Lower leg skin (tissue), 4 donors: ENCODE results near the gene AGMO. TPM values are rescaled to one million over a fixed set of nuclear protein-coding genes. Genes with fewer than 3 reads are reported as not detected.

Experiments used
- DNase-seq, 2 donors: peaks; one replicate each; pipeline ENCODE4 v3.0.0-alpha.2; 2019; ENCODE audit warnings: low spot score in 2 of 2
- H3K4me3 ChIP-seq: fragments of 200-600 bp; sonication (generic); 2 replicates; pipeline ENCODE4 v1.5.1; 2017; ENCODE audit warnings: mild to moderate bottlenecking, low read depth; ENCODE audit not compliant: poor library complexity, severe bottlenecking
- POLR2A ChIP-seq, 2 donors: fragments of 450-650 bp; IDR thresholded peaks; one replicate each; pipeline ENCODE4 v1.6.1; 2016 to 2017; ENCODE audit warnings: antibody characterized with exemption in 2 of 2, mild to moderate bottlenecking in 1 of 2, moderate library complexity in 1 of 2
- WGBS, 2 donors: methylation state at CpG; one replicate each; pipeline ENCODE4 v1.1.5; 2018; 5-methylcytosine and 5-hydroxymethylcytosine counted together
- intact Hi-C: fragments of 100-400 bp; cut with DNase I; formaldehyde crosslinking; loops from one replicate; pipeline ENCODE4 v1.15.0; 2023; ENCODE audit warnings: low total_unique reads
- total RNA-seq, 4 donors: library from RNA; depleted of rRNA; stranded (reverse); fragments of >200 nt; gene quantifications; one replicate each; pipeline ENCODE4 v1.1.0, GENCODE V29; 2016
- TF ChIP-seq, protein P1 (sequence below), 3 donors: fragments of 450-650 bp; IDR thresholded peaks; one replicate each; pipeline ENCODE4 v1.5.1; 2016; ENCODE audit warnings: antibody characterized with exemption in 3 of 3, mild to moderate bottlenecking in 3 of 3, moderate library complexity in 2 of 3

AGMO gene
- total RNA-seq, 4 donors from 2014 or later: 0.15 to 0.58 (median 0.22) TPM; not detected in 1

DNA sequence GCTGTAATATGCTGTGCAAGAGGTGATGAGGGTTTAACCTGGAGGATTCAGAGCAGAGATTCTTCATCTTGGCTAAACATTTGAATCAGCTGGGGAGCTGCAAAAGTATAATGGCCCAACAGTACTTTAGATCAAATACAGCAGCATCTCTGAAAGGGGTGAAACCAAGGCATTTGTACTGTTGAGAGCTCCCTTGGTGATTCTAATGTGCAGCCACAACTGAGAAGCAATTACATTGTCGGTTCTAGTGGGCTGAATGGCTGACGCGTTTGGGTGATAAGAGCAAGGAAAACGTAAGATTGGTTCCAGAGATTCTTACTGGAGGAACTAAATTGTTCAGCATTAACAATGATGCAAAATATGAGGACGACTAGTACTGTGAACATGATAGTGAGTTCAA, 269.7 kb downstream of the AGMO start:
- no peak for DNase-seq
- TF ChIP-seq POLR2A (IDR thresholded peaks at IDR 0.05): no peak
- TF ChIP-seq, protein P1, sequence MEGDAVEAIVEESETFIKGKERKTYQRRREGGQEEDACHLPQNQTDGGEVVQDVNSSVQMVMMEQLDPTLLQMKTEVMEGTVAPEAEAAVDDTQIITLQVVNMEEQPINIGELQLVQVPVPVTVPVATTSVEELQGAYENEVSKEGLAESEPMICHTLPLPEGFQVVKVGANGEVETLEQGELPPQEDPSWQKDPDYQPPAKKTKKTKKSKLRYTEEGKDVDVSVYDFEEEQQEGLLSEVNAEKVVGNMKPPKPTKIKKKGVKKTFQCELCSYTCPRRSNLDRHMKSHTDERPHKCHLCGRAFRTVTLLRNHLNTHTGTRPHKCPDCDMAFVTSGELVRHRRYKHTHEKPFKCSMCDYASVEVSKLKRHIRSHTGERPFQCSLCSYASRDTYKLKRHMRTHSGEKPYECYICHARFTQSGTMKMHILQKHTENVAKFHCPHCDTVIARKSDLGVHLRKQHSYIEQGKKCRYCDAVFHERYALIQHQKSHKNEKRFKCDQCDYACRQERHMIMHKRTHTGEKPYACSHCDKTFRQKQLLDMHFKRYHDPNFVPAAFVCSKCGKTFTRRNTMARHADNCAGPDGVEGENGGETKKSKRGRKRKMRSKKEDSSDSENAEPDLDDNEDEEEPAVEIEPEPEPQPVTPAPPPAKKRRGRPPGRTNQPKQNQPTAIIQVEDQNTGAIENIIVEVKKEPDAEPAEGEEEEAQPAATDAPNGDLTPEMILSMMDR (IDR thresholded peaks at IDR 0.05): no peak
- intact Hi-C loops: no loop called here
- no peak overlapping the region for H3K4me3 ChIP-seq
- WGBS, 2 donors: 82 to 84% methylated on average over 5 of the region's 5 CpGs

DNA sequence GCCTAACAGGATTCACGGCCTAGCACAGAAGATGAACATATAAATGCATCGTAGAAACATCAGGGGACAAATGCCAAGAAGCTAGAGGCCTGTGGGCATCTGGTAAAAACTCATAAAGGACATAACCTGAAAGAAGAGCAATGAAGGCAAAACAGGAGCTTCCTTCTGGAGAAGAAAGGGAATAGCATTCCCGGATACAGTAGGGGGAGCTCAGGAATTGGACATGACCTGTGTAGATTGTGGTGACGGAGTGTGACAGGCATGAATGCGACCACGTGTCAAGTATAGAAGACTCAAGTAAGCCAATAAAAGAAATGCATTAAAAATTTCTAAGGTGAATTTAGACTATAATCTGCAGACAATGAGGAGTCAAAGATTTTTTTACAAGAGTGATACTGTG, 270.1 kb downstream of the AGMO start:
- H3K4me3 ChIP-seq: no peak overlapping the region
- intact Hi-C loops: no loop called here
- TF ChIP-seq, protein P1 (IDR thresholded peaks at IDR 0.05): no peak
- TF ChIP-seq POLR2A (IDR thresholded peaks at IDR 0.05): no peak
- DNase-seq: no peak
- 64 to 72% methylated on average over 6 of the region's 6 CpGs for WGBS, 2 donors

DNA sequence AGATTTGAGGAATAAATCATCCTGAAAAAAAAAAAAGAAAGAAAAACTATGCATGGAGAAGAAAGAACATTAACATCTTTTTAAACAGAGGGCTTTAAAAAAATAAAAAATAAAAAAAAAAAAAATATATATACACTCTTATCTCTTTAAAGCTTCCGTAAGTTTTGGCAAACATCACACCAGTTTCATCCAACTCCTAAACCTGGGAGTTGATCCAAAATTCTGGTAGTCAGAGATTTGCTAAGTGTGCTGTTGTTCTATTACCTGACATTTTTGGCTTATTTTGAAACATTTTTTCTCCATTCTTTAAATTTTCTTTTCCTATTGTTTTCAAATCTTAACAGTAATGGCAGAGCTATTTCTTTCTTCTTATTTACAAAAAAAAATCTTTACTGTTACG, 273.1 kb downstream of the AGMO start:
- H3K4me3 ChIP-seq: no peak overlapping the region
- no peak for DNase-seq
- intact Hi-C loops: no loop called here
- TF ChIP-seq, protein P1 (IDR thresholded peaks at IDR 0.05): no peak
- TF ChIP-seq POLR2A (IDR thresholded peaks at IDR 0.05): no peak
- WGBS, 2 donors: 48 to 58% methylated on average over 2 of the region's 2 CpGs

DNA sequence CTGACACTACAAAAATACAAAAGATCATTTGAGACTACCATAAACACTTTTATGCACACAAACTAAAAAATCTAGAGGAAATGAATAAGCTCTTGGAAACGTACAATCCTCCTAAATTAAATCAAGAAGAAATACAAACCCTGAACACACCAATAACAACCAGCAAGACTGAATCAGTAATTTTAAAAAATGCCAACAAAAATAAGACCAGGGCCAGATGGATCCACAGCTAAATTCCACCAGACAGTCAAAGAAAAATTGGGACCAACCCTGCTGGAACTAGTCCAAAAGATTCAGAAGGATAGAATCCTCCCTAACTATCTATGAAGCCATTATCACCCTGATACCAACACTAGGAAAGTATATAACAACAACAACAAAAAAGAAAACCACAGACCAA, 277.4 kb downstream of the AGMO start:
- intact Hi-C loops: no loop called here
- no peak overlapping the region for H3K4me3 ChIP-seq
- no peak for DNase-seq
- 29 to 43% methylated on average over 1 of the region's 1 CpG for WGBS, 2 donors
- TF ChIP-seq, protein P1 (IDR thresholded peaks at IDR 0.05): no peak
- no peak for TF ChIP-seq POLR2A (IDR thresholded peaks at IDR 0.05)

DNA sequence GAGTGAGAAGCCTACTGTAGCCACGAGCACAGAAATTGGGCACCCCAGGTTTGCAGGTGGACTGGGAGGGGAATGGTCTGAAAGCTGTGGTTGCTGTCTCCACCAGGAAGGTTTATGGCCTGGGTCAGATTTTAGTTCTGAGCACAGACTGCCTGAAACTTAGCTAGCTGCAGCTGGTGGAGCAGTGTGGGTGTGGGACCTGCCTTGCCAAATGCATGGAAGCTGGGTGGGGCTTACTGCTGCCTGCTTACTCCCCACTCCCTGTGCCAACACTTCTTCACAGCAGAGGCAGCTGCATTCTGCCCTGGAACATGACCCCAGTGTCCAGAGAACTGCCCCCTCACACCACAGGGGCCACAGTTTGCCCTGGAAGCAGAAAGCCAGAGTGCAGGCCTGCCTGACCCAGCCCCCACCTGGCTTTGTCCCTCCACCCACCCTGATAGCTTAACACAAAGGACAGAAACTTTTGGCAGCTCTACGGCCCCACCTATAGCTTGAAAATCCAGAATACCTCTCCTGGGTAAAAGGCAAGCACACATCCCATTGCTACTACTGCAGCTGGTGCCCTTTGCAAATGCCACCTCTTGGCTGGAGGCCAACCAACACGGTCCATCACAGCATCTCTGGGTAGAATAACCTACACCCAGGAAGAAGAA, 281.6 kb downstream of the AGMO start:
- no peak overlapping the region for H3K4me3 ChIP-seq
- WGBS, 2 donors: 45 to 66% methylated on average over 3 of the region's 3 CpGs
- intact Hi-C loops: no loop called here
- no peak for DNase-seq
- TF ChIP-seq, protein P1 (IDR thresholded peaks at IDR 0.05): no peak
- no peak for TF ChIP-seq POLR2A (IDR thresholded peaks at IDR 0.05)

DNA sequence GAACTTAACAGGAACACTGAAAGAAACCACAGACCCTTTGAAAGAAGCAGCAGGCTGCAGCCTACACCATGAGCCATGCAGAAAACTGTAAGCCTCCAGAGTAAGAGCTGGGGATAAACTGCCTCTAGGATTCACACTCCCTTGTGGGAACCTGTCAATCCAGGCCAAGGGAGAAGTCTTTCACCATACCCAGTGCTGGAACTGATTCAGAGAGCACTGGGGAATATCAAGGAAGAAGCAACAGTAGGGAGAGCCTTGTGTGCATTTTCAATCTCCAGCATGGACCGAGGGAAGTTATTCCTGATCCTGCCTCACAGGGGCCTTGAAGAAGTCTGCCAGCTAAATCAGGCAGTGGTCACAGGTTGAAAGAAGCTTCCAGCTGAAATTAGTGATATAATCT, 282.2 kb downstream of the AGMO start:
- TF ChIP-seq POLR2A (IDR thresholded peaks at IDR 0.05): no peak
- TF ChIP-seq, protein P1 (IDR thresholded peaks at IDR 0.05): no peak
- H3K4me3 ChIP-seq: no peak overlapping the region
- WGBS, 2 donors: 55 to 58% methylated on average over 1 of the region's 1 CpG
- intact Hi-C loops: no loop called here
- no peak for DNase-seq
